ENCODE data around the gene UNC5B. TPM values are rescaled to one million over a fixed set of nuclear protein-coding genes. Genes with fewer than 3 reads are reported as not detected.
A peak's percentile ranks its signal among the peaks of the same experiment; 100 is the strongest.

Gene UNC5B
- total and polyA plus RNA-seq, 2 donors (not counting 1 experiment from before 2014, with no cell fraction given), result 2.5 to 60.8 TPM

GRCh38 chr10:71309919-71310318, 97.5 kb downstream of the UNC5B start:
- Histone ChIP-seq H3K36me3 (ENCODE audit: control insufficient read depth, insufficient read depth, low read length) (no peaks in the 10 kb centered on the region), H3K4me1 (ENCODE audit: control insufficient read depth, extremely low read depth, insufficient read depth, low read length) (no peaks in the 10 kb centered on the region), H3K9ac (ENCODE audit: insufficient read depth, low read length) (no peak overlapping the region), H4K20me1 (ENCODE audit: control insufficient read depth, extremely low read depth, insufficient read depth, low read length) (no peaks in the 10 kb centered on the region), H3K27me3 (ENCODE audit: control insufficient read depth, insufficient read depth, low read length) (no peaks in the 10 kb centered on the region), H3K27ac (ENCODE audit: insufficient read depth, low read length) (no peak overlapping the region), H3K79me2 (ENCODE audit: control insufficient read depth, insufficient read depth, low read length) (no peaks in the 10 kb centered on the region), H3K4me2 (ENCODE audit: extremely low read depth, insufficient read depth, low read length) (no peak overlapping the region), H3K9me3 (ENCODE audit: control insufficient read depth, insufficient read depth, low read depth, low read length) (no peaks in the 10 kb centered on the region), H2AFZ (ENCODE audit: low read length) (no peak overlapping the region), H3K4me3 (replicated peaks in 1 of 4; ENCODE audit: control extremely low read depth in 1 of 4, insufficient read depth in 1 of 4, low read depth in 3 of 4, low read length in 4 of 4) (no peak overlapping the region)
- TF ChIP-seq EZH2 (IDR thresholded peaks at IDR 0.05; ENCODE audit: low read length, missing control alignments), result no peak
- no peak for DNase-seq (ENCODE audit: low read depth in 2 of 2)

DNA sequence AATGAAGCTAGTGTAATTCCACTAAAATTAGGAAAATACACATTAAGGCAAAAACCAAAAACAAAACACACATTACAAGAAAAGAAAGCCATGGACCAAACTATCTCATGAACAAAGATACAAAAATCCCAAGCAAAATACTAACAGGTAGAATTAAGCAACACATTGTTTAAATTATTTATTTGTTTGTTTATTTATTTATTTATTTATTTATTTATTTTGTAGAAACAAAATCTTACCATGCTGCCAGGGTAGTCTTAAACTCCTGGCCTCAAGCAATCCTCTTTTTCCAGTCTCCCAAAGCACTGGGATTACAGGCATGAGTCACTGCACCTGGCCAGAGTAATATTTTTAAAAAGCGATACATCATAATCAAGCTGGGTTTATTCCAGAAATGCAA, 99.8 kb downstream of the UNC5B start:
- H3K27ac ChIP-seq (ENCODE audit: insufficient read depth, low read length), result no peak overlapping the region
- H3K79me2 ChIP-seq (ENCODE audit: control insufficient read depth, insufficient read depth, low read length), result no peaks in the 10 kb centered on the region
- H3K27me3 ChIP-seq (ENCODE audit: control insufficient read depth, insufficient read depth, low read length), result no peaks in the 10 kb centered on the region
- H3K9me3 ChIP-seq (ENCODE audit: control insufficient read depth, insufficient read depth, low read depth, low read length), result no peaks in the 10 kb centered on the region
- H3K4me2 ChIP-seq (ENCODE audit: extremely low read depth, insufficient read depth, low read length), result no peak overlapping the region
- H3K4me3 ChIP-seq (replicated peaks in 1 of 4; ENCODE audit: control extremely low read depth in 1 of 4, insufficient read depth in 1 of 4, low read depth in 3 of 4, low read length in 4 of 4), result no peak overlapping the region
- H3K4me1 ChIP-seq (ENCODE audit: control insufficient read depth, extremely low read depth, insufficient read depth, low read length), result no peaks in the 10 kb centered on the region
- no peak for DNase-seq (ENCODE audit: low read depth in 2 of 2)
- H4K20me1 ChIP-seq (ENCODE audit: control insufficient read depth, extremely low read depth, insufficient read depth, low read length), result no peaks in the 10 kb centered on the region
- no peak overlapping the region for H2AFZ ChIP-seq (ENCODE audit: low read length)
- no peaks in the 10 kb centered on the region for H3K36me3 ChIP-seq (ENCODE audit: control insufficient read depth, insufficient read depth, low read length)
- TF ChIP-seq EZH2 (IDR thresholded peaks at IDR 0.05; ENCODE audit: low read length, missing control alignments), result no peak
- TF ChIP-seq, protein P1, sequence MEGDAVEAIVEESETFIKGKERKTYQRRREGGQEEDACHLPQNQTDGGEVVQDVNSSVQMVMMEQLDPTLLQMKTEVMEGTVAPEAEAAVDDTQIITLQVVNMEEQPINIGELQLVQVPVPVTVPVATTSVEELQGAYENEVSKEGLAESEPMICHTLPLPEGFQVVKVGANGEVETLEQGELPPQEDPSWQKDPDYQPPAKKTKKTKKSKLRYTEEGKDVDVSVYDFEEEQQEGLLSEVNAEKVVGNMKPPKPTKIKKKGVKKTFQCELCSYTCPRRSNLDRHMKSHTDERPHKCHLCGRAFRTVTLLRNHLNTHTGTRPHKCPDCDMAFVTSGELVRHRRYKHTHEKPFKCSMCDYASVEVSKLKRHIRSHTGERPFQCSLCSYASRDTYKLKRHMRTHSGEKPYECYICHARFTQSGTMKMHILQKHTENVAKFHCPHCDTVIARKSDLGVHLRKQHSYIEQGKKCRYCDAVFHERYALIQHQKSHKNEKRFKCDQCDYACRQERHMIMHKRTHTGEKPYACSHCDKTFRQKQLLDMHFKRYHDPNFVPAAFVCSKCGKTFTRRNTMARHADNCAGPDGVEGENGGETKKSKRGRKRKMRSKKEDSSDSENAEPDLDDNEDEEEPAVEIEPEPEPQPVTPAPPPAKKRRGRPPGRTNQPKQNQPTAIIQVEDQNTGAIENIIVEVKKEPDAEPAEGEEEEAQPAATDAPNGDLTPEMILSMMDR (conservative IDR thresholded peaks at IDR 0.05 in 1 of 2, IDR thresholded peaks at IDR 0.05 in 1 of 2; ENCODE audit: low read depth in 1 of 2, low read length in 2 of 2), result no peak
- H3K9ac ChIP-seq (ENCODE audit: insufficient read depth, low read length), result no peak overlapping the region

DNA sequence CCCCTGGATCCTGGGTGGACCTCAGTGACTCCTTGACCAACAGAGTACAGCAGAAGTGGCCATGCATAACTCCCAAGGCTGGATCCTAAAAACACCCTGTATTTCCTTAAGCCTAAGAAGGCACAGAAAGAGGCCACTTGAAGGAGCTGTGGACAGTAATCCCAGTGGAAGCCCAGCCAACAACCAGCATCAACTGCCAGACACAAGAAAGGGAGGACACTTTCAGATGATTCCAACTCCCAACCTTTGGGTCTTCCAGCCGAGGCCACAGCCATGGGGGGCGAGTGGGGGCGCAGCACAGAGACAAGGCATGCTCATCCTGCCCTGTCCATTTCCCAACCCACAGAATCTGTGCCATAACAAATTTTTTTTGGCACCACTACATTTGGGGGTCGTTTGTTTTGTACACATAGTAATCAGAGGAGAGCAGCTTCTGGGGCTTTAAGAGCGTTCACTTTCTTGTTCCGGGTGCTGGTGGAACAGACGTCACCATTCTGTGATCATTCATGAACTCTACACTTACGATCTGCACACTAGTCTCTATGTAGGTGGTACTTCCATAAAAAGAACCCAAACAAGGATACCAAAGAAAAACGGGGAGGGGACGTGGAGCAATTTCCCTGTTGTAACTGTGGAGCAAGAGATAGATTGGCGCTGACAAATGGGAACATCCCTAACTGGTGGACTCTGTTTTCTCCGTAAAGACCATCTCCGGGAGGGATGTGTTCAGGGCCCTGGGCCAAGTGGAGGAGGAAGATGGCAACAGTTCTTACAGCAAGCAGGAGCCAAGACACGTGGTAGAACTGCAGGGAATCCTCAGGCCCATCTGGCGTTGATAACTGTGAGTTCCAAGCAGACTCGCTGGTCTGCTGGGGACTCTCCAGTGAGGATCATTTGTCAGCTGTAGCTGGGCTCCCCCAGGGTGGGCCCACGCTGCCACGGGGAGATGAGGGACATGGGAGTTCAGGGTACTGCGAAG, 100.7 kb downstream of the UNC5B start:
- DNase-seq (ENCODE audit: low read depth in 2 of 2), result peak; percentile 66 to 73

More for the DNA sequence above, 100.7 kb downstream of the UNC5B start:
- peak overlapping the region; percentile 15 for H3K4me2 ChIP-seq (ENCODE audit: extremely low read depth, insufficient read depth, low read length)
- H4K20me1 ChIP-seq (ENCODE audit: control insufficient read depth, extremely low read depth, insufficient read depth, low read length), result no peaks in the 10 kb centered on the region
- no peak overlapping the region for H3K9ac ChIP-seq (ENCODE audit: insufficient read depth, low read length)
- H3K4me3 ChIP-seq (replicated peaks in 1 of 4; ENCODE audit: control extremely low read depth in 1 of 4, insufficient read depth in 1 of 4, low read depth in 3 of 4, low read length in 4 of 4), result peak overlapping the region in 1 of 4 experiments; percentile 15
- H3K4me1 ChIP-seq (ENCODE audit: control insufficient read depth, extremely low read depth, insufficient read depth, low read length), result no peaks in the 10 kb centered on the region
- no peaks in the 10 kb centered on the region for H3K79me2 ChIP-seq (ENCODE audit: control insufficient read depth, insufficient read depth, low read length)
- H2AFZ ChIP-seq (ENCODE audit: low read length), result peak overlapping the region; percentile 63
- H3K36me3 ChIP-seq (ENCODE audit: control insufficient read depth, insufficient read depth, low read length), result no peaks in the 10 kb centered on the region
- no peaks in the 10 kb centered on the region for H3K27me3 ChIP-seq (ENCODE audit: control insufficient read depth, insufficient read depth, low read length)
- H3K9me3 ChIP-seq (ENCODE audit: control insufficient read depth, insufficient read depth, low read depth, low read length), result no peaks in the 10 kb centered on the region
- TF ChIP-seq, protein P1 (conservative IDR thresholded peaks at IDR 0.05 in 1 of 2, IDR thresholded peaks at IDR 0.05 in 1 of 2; ENCODE audit: low read depth in 1 of 2, low read length in 2 of 2), result no peak
- no peak for TF ChIP-seq EZH2 (IDR thresholded peaks at IDR 0.05; ENCODE audit: low read length, missing control alignments)
- H3K27ac ChIP-seq (ENCODE audit: insufficient read depth, low read length), result no peak overlapping the region

Data from fibroblast of lung (primary cell).